Activated naive CD8-positive, alpha-beta T cell treated with anti-CD3 and anti-CD28 coated beads, Interleukin-2, amount 10 ng/mL, durations not matched to agents 7 days and 5 days (primary cell): ENCODE data around the gene FKBP1A. TPM values are rescaled to one million over a fixed set of nuclear protein-coding genes. Genes with fewer than 3 reads are reported as not detected.

ENCODE experiments used
- ATAC-seq: fragments of 150-1000 bp; cut with Tn5 transposase; one replicate; pipeline ENCODE4 v1.10.0; 2021; ENCODE audit warnings: low read depth, moderate library complexity
- POLR2A ChIA-PET: fragments of 350-600 bp; sonication (Branson Sonifier 250); formaldehyde crosslinking; loops from one replicate; lab custom pipeline; 2021; ENCODE audit warnings: antibody characterized with exemption; lab: Charles Lee
- DNase-seq: peaks from one replicate; pipeline ENCODE4 v3.0.0; 2021
- H3K27ac Mint-ChIP-seq: one replicate; pipeline ENCODE4 v1.8.0; 2022; ENCODE audit warnings: mild to moderate bottlenecking, mixed read lengths
- H3K27me3 Mint-ChIP-seq: one replicate; pipeline ENCODE4 v1.8.0; 2022; ENCODE audit warnings: mild to moderate bottlenecking, moderate library complexity, mixed read lengths
- H3K36me3 Mint-ChIP-seq: one replicate; pipeline ENCODE4 v1.8.0; 2021; ENCODE audit warnings: mild to moderate bottlenecking, mixed read lengths
- H3K4me1 Mint-ChIP-seq: one replicate; pipeline ENCODE4 v1.8.0; 2021; ENCODE audit warnings: mixed read lengths
- H3K4me3 Mint-ChIP-seq: one replicate; pipeline ENCODE4 v1.8.0; 2022; ENCODE audit warnings: mild to moderate bottlenecking, moderate library complexity, mixed read lengths
- H3K9me3 Mint-ChIP-seq: one replicate; pipeline ENCODE4 v1.8.0; 2021; ENCODE audit warnings: mixed read lengths
- total RNA-seq, 2 experiments: library from RNA; stranded (reverse); gene quantifications; one replicate each; pipeline ENCODE4 v1.2.3, GENCODE V29; 2021

FKBP1A gene
- total RNA-seq, 2 experiments from 2014 or later = 231 to 234 TPM

DNA sequence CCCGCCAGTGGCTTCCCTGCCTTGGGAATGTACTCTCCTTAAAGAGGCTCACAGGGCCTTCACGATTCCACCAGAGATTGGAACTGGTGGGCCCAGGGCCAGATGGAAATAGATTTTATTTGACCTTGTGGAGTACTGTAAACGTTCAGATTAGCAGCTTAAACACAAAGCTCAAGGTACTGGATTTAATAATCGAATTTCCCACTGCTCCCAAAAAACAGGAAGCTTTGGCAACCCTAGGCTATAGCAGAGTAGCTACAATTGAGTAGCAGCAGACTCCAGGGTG is 71.3 kb downstream of the FKBP1A start:
- Mint-ChIP-seq H3K27ac (no peak overlapping the region), H3K36me3 (peaks cover 3% of the 10 kb centered on the region), H3K4me3 (no peak overlapping the region), H3K9me3 (peaks cover 3% of the 10 kb centered on the region), H3K4me1 (peaks cover 12% of the 10 kb centered on the region), H3K27me3 (no peaks in the 10 kb centered on the region)
- DNase-seq (no peak), ATAC-seq (no peak)
- POLR2A ChIA-PET = no interaction called here

DNA sequence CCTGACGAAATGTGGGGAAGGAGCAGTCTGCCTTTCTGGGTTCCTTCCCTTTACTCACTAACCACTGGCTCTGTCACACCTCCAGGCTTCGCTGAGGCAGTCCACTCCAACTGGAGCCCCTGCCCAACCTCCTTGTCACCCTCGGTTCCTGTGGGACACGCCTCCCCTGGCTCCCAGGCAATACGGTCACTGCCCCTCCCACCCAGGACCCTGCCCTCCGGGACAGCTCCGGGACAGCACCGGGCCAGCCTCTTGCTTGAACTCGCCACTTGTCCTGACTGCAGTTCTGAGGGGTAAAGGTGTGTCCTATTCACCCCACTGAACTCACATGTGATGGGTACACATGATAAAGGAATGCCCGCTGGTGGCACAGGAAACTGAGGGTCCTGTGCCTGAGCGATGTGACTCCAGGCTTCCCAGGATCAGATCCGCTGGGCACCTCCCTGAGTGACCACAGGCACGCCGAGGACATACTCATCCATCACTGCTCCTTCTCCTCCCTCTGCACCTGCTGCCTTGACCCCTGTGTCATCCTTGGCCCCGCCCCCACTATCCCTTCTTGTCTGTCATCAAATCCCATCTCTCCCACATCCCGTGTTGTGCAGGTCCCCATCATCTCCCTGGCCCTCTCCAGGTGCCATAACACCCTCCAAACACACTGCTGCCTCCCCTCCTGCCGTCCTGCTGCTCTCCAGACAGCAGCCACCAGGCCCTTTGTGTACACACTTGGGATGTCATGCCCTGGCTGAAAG is 71.8 kb downstream of the FKBP1A start:
- Mint-ChIP-seq H3K27me3 (no peaks in the 10 kb centered on the region), H3K4me1 (peaks cover 12% of the 10 kb centered on the region), H3K4me3 (no peak overlapping the region), H3K36me3 (peaks cover 3% of the 10 kb centered on the region), H3K9me3 (peaks cover 3% of the 10 kb centered on the region), H3K27ac (no peak overlapping the region)
- DNase-seq (no peak), ATAC-seq (no peak)
- POLR2A ChIA-PET = no interaction called here

DNA sequence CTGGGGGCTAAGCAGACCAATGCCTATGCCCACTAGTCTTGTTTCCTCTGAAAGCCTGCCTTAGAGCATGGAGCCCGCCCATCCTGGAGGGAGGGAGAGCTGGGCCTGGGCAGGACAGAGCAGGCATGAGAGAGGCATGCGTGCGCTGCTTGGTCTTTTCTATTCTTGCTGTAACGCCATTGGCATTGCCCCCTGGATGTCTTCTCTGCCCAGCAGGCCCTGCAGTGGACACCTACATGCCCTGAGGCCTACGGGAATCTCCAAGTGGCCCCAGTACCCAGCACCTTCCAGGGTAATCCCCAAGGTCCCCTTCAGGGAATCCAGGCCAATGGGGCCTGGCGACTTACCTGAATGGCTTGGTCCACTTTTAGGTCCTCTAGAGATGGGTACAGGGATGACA is 72.8 kb downstream of the FKBP1A start:
- H3K27me3 Mint-ChIP-seq = no peaks in the 10 kb centered on the region
- H3K4me3 Mint-ChIP-seq = no peak overlapping the region
- peaks cover 12% of the 10 kb centered on the region for H3K4me1 Mint-ChIP-seq
- ATAC-seq = no peak
- DNase-seq = no peak
- no peak overlapping the region for H3K27ac Mint-ChIP-seq
- H3K36me3 Mint-ChIP-seq = peaks cover 3% of the 10 kb centered on the region
- peaks cover 3% of the 10 kb centered on the region for H3K9me3 Mint-ChIP-seq
- POLR2A ChIA-PET = no interaction called here

DNA sequence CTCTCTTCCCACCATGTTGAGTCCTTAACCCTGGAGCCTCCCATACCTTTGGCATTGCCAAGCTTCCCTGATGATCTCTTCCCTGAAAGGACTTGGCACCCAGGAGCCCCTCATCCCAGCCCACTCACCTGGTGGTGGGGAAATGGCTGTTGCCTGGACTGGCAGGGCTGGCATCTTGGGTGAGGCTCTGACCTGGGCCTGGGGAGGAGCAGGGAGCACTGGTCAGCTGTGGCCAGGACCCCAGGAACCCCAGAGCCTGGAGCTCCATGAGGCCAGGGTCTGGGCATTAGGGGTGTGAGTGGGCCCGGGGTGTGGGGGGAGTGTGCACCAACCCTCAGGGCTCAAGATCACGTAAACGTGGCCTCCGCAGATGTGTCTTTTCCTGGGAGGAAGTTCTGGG is 73.4 kb downstream of the FKBP1A start:
- ATAC-seq = no peak
- no peak overlapping the region for H3K4me3 Mint-ChIP-seq
- POLR2A ChIA-PET = no interaction called here
- H3K36me3 Mint-ChIP-seq = peaks cover 3% of the 10 kb centered on the region
- H3K9me3 Mint-ChIP-seq = peaks cover 3% of the 10 kb centered on the region
- DNase-seq = no peak
- no peaks in the 10 kb centered on the region for H3K27me3 Mint-ChIP-seq
- H3K27ac Mint-ChIP-seq = no peak overlapping the region
- H3K4me1 Mint-ChIP-seq = peaks cover 12% of the 10 kb centered on the region

DNA sequence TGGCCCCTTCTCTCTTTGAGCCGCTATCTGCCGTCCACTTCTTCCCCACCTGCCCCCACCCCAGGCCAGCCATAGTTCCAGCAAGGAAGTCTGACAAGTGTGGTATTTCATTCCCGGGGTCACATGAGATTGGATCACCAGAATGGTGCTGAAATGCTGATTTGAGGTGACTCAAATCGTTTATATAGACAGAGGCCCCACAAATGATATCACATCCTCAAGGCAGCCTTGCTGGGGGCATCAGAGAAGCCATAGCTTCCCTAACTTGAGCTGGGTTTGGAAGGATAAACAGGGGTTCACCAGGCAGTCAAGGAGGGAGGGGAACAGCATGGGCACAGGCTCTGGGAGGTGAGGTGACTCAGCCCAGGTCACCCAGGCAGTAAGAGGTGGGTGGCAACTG is 73.8 kb downstream of the FKBP1A start:
- Mint-ChIP-seq H3K36me3 (peaks cover 3% of the 10 kb centered on the region), H3K27ac (no peak overlapping the region), H3K27me3 (no peaks in the 10 kb centered on the region), H3K4me3 (no peak overlapping the region), H3K4me1 (peaks cover 10% of the 10 kb centered on the region), H3K9me3 (peaks cover 3% of the 10 kb centered on the region)
- DNase-seq (no peak), ATAC-seq (no peak)
- POLR2A ChIA-PET = no interaction called here

Other genes with a start within 250 kb of the FKBP1A start
- 1 to 10 TPM; 3.5 to 4.0 TPM for gene TMEM74B, start 208.1 kb downstream of the FKBP1A start, total RNA-seq
- gene C20orf202, start 189.6 kb downstream of the FKBP1A start, total RNA-seq = under 1 TPM; 0.25 to 0.26 TPM
- under 1 TPM in 1 of 2 experiments, not detected in 1; 0.48 TPM for gene RAD21L1, start 167.0 kb downstream of the FKBP1A start, total RNA-seq
- gene SNPH, start 126.8 kb downstream of the FKBP1A start, total RNA-seq = 1 to 10 TPM; 8.8 to 9.7 TPM
- 1 to 10 TPM; 3.7 to 5.1 TPM for gene SDCBP2, start 63.9 kb downstream of the FKBP1A start, total RNA-seq
- 10 to 100 TPM; 66.9 to 67.2 TPM for gene NSFL1C, start 73.8 kb upstream of the FKBP1A start, total RNA-seq
- not detected for gene SIRPB2, start 98.4 kb upstream of the FKBP1A start, total RNA-seq
- gene SIRPD, start 164.7 kb upstream of the FKBP1A start, total RNA-seq = under 1 TPM; 0.30 to 0.31 TPM
- 1 to 10 TPM; 6.5 to 9.6 TPM for gene SIRPB1, start 227.0 kb upstream of the FKBP1A start, total RNA-seq